ENCODE measurements around the gene PLA2G15.

PLA2G15 gene

DNA sequence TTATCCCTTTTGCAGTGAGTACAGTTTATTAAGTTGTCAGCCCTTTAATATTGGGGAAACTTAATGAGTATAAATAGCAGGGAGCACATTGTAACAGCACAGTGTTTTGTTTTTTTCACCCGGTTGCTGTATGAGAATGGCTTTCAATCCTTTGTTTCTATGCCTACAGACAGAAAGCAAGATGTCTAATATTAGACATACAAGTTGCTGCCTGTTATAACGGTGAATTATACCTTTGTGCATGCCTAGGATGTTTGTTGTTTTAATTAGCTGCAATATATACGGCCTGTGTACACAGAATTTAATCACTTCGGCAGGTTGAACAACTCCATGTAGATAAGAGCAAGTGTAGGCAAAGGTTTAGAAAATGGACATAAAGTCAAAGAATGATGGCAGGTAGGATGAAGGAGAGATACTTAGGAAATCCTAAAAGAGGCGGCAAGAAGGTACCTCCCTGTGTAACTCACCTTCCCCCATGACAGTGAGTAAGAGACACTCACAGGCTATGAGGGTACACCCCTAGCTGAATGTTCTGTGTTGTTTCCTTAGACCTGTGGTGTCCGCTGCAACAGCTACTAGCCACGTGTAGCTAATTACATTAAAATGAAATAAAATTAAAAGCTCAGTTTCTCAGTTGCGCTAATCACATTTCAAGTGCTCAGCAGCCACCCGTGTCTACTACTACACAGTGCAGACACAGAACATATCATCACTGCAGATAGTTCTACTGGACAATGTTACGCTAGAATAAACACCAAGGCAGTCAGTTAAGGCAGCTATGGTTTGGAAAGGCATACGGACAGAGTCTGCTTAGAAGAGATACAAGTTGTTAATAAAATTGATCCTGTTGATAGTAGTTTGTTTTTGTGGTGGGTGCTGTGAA is 54.6 kb downstream of the PLA2G15 start:
- no peak for DNase-seq

DNA sequence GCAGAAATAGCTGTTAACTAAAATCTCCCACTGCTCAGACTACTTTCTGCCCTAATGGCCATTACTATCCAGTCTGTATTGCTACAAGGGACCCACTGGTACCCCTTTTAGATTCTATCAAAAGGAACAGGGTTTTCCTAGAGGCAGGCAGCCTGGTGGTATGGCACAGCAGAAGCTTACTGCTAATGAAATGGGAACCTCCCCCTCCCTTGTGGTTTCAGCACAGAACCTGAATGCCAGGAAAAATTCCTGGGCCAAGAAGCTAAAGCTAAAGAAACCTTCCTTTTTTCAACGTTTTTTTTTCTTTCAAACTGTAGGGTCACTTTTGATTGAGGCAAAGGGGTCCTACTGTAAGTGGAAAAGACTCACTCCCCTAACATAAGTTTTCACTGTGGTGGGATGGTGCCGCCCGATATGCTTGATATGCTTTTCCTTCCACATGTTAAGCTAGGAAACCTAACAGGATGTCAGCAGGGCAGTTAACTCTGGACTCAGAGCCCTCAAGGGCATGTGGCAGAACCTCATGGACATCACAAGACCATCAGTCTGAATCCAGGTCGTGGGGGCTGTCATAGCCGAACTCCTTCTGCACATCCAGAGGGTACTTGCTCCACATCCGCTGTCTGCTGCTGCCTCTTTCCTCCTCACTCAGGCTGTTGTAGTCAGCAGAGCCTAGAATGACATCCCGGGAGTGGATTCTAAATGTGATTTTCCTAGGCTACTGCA is 55.7 kb downstream of the PLA2G15 start:
- no peak for DNase-seq

GRCh38 chr16:68306633-68307032 is 61.5 kb downstream of the PLA2G15 start:
- no peak for DNase-seq

DNA sequence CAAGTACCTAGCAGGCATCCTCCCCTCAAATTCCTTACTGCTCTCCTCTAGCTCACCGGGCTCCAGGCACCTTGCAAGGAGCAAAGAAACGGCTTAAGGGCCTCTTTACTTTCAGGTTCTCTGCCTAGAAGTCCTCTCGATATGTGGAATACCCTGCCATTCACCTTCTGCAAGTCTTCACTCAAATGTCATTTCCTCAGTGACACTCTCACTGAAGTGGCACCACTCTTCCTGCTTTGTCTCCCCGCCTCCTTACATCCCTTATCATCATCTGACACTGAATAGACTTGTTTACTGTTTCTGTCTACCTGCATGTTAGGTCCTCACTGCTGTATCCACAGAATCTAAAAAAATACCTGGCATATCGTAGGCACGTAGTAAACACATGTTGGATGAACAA is 64.6 kb downstream of the PLA2G15 start:
- no peak for DNase-seq

GRCh38 chr16:68310437-68310773 is 65.2 kb downstream of the PLA2G15 start:
- DNase-seq: no peak
